HUES48 (cell line): Measurements from ENCODE around the gene AP1S2.
"Not testable (repeated sequence)": the region's sequence is repeated elsewhere in the genome, so short reads cannot be mapped to it uniquely, and the experiment has no call there.

ENCODE experiments used
- H3K27ac ChIP-seq: one replicate; pipeline ENCODE4 v1.7.0; 2013; ENCODE audit warnings: low read depth, low read length, inconsistent platforms
- H3K27me3 ChIP-seq: 2 replicates; pipeline ENCODE4 v1.6.1; 2013; ENCODE audit warnings: mild to moderate bottlenecking, low read length; ENCODE audit not compliant: control insufficient read depth, insufficient read depth
- H3K36me3 ChIP-seq: 2 replicates; pipeline ENCODE4 v1.6.1; 2013; ENCODE audit warnings: low read length; ENCODE audit not compliant: control insufficient read depth, insufficient read depth
- H3K4me1 ChIP-seq: 2 replicates; pipeline ENCODE4 v1.6.1; 2013; ENCODE audit warnings: mild to moderate bottlenecking, low read length; ENCODE audit not compliant: control insufficient read depth, insufficient read depth
- H3K4me3 ChIP-seq: 2 replicates; pipeline ENCODE4 v1.5.1; 2013; ENCODE audit warnings: mild to moderate bottlenecking, low read depth, low read length
- H3K9ac ChIP-seq: 2 replicates; pipeline ENCODE4 v1.6.1; 2013; ENCODE audit warnings: mild to moderate bottlenecking, low read depth, low read length, moderate library complexity
- H3K9me3 ChIP-seq: 2 replicates; pipeline ENCODE4 v1.6.1; 2013; ENCODE audit warnings: low read length; ENCODE audit not compliant: control insufficient read depth, insufficient read depth

Gene AP1S2

GRCh38 chrX:15854712-15855567, at the start of gene AP1S2:
AP1S2 (minus strand) TSS chrX:15854813; CDS start chrX:15852524, 2,289 bp downstream.
- H3K4me3 ChIP-seq = peak within 1 kb of the TSS; percentile 92
- H3K27me3 ChIP-seq = no peaks in the 10 kb centered on the region
- H3K9ac ChIP-seq = peak within 1 kb of the TSS; percentile 81

DNA sequence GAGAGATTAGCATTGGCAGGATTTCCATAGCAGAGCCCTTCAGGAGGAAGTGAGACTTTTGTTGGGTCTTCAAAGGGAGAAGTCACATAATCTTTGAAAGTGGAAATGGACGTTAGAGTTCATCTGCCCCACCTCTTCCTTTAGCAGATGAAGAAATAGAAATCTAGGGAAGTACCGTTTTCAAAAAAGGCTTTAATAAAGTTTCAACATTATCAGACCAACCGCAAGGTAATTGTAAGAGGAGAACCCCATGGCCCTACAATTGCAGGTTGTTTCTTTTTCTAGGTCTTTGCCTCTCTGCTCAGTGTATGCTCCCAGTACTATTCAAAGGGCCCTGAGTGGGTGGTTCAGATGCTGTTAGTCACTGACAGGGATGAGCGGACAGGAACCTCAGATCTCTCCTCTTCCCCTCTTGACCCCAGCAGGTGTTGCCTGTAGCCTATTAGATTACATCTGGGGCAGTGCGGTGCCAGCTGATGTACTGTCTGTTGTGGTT, 48.6 kb upstream of the AP1S2 start:
- H3K9me3 ChIP-seq = peaks cover 3% of the 10 kb centered on the region
- no peaks in the 10 kb centered on the region for H3K27me3 ChIP-seq
- no peak overlapping the region for H3K4me3 ChIP-seq
- H3K4me1 ChIP-seq = peaks cover 11% of the 10 kb centered on the region
- H3K36me3 ChIP-seq = no peaks in the 10 kb centered on the region
- H3K27ac ChIP-seq = no peak overlapping the region
- H3K9ac ChIP-seq = no peak overlapping the region

More at GRCh38 chrX:15854712-15855567, at the start of gene AP1S2:
- H3K9me3 ChIP-seq = no peaks in the 10 kb centered on the region
- H3K27ac ChIP-seq = peak within 1 kb of the TSS; percentile 92
- peaks cover 36% of the 10 kb centered on the region for H3K36me3 ChIP-seq
- peaks cover 29% of the 10 kb centered on the region for H3K4me1 ChIP-seq

- no peaks in the 10 kb centered on the region for H3K36me3 ChIP-seq
- H3K9ac ChIP-seq = no peak overlapping the region
- peaks cover 25% of the 10 kb centered on the region for H3K4me1 ChIP-seq
- H3K27ac ChIP-seq = no peak overlapping the region
- no peak overlapping the region for H3K4me3 ChIP-seq
- H3K27me3 ChIP-seq = no peaks in the 10 kb centered on the region
- no peaks in the 10 kb centered on the region for H3K9me3 ChIP-seq
Measured at GRCh38 chrX:15895334-15895733, 40.7 kb upstream of the AP1S2 start.

GRCh38 chrX:15894724-15895123, 40.1 kb upstream of the AP1S2 start:
- H3K36me3 ChIP-seq = no peaks in the 10 kb centered on the region
- no peak overlapping the region for H3K4me3 ChIP-seq
- H3K9ac ChIP-seq = no peak overlapping the region
- H3K9me3 ChIP-seq = no peaks in the 10 kb centered on the region
- no peak overlapping the region for H3K27ac ChIP-seq
- peaks cover 25% of the 10 kb centered on the region for H3K4me1 ChIP-seq
- H3K27me3 ChIP-seq = no peaks in the 10 kb centered on the region

GRCh38 chrX:15890463-15890862, 35.9 kb upstream of the AP1S2 start:
- no peaks in the 10 kb centered on the region for H3K36me3 ChIP-seq
- no peaks in the 10 kb centered on the region for H3K27me3 ChIP-seq
- H3K4me3 ChIP-seq = no peak overlapping the region
- peaks cover 37% of the 10 kb centered on the region for H3K4me1 ChIP-seq
- no peaks in the 10 kb centered on the region for H3K9me3 ChIP-seq
- no peak overlapping the region for H3K27ac ChIP-seq
- H3K9ac ChIP-seq = no peak overlapping the region

- no peak overlapping the region for H3K27ac ChIP-seq
- peaks cover 33% of the 10 kb centered on the region for H3K4me1 ChIP-seq
- no peaks in the 10 kb centered on the region for H3K9me3 ChIP-seq
- H3K9ac ChIP-seq = no peak overlapping the region
- no peak overlapping the region for H3K4me3 ChIP-seq
- H3K36me3 ChIP-seq = no peaks in the 10 kb centered on the region
- H3K27me3 ChIP-seq = no peaks in the 10 kb centered on the region
Measured at GRCh38 chrX:15888062-15888461, 33.4 kb upstream of the AP1S2 start.

DNA sequence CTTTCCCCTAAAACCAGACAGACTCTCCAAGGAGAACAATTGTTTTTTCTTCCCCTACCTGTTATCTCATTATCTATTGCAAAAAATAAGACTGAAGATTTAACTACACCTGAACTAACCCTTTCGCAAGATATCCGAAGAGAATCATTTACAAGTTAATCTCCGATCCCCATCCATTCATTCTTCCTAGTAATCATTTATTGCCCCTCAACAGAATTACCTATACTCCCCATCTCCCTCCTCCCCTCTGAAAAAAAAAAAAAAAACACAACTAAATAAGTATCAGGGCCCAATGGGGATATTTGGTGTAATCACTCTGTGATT, 28.9 kb upstream of the AP1S2 start:
- Histone ChIP-seq H3K9ac (no peak overlapping the region), H3K27me3 (no peaks in the 10 kb centered on the region), H3K27ac (no peak overlapping the region), H3K9me3 (peaks cover 4% of the 10 kb centered on the region; the same call in 1 of the 2 replicates), H3K36me3 (no peaks in the 10 kb centered on the region), H3K4me3 (no peak overlapping the region), H3K4me1 (peaks cover 30% of the 10 kb centered on the region)

DNA sequence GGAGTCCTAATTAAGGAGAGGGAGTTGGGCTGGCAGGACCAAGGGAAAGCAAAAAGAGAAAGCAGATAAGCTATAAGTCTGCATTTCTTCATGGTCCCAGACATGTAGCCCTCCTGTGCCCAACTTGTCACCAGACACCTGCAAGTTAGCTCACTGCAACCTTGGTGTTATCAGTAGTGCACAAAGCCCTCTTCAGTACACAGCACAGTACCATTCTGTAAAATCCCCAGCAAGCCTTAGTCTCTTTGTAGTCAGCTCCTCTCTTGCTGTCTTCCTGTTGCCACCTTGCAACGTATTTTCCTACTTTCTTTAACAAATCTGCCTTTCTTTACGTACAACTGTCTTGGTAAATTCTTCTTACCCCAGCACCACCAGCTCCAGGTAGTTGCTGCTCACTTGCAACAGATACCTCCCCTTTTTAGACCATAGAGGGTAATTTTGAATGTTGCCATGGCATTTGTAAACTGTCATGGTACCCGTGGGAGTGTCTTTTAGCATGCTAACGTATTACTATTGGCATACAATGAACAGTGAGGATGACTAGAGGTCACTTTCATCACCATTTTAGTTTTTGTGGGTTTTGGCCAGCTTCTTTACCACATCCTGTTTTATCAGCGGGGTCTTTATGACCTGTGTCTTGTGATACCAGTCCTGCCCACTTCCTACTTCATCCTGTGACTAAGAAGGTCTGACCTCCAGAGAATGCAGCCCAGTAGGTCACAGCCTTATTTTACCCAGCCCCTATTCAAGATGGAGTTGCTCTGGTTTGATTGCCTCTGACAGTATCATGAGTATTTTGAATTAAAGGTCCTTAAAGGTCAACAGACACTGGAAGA, 28.3 kb upstream of the AP1S2 start:
- Histone ChIP-seq H3K9ac (no peak overlapping the region), H3K9me3 (peaks cover 4% of the 10 kb centered on the region; the same call in 1 of the 2 replicates), H3K27me3 (no peaks in the 10 kb centered on the region), H3K27ac (no peak overlapping the region), H3K36me3 (no peaks in the 10 kb centered on the region), H3K4me1 (peaks cover 26% of the 10 kb centered on the region), H3K4me3 (no peak overlapping the region)

- no peaks in the 10 kb centered on the region for H3K36me3 ChIP-seq
- no peak overlapping the region for H3K27ac ChIP-seq
- peaks cover 15% of the 10 kb centered on the region for H3K4me1 ChIP-seq
- H3K4me3 ChIP-seq = no peak overlapping the region
- H3K27me3 ChIP-seq = no peaks in the 10 kb centered on the region
- H3K9ac ChIP-seq = no peak overlapping the region
- H3K9me3 ChIP-seq = peaks cover 4% of the 10 kb centered on the region; the same call in 1 of the 2 replicates
Measured at GRCh38 chrX:15881381-15881897, 26.8 kb upstream of the AP1S2 start.

DNA sequence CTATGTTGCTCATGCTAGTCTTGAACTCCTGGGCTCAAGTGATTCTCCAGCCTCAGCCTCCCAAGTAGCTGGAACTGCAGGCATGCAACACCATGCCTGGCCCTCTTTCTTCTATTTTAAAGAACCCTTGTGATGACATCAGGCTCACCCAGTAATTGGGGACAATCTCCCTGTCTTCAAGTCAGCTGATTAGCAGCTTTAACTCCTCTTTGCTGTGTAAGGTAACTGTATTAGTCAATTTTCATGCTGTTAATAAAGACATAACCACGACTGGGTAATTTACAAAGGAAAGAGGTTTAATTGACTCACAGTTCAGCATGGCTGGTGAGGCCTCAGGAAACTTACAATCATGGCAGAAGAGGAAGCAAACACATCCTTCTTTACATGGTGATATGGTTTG, 23.3 kb upstream of the AP1S2 start:
- not testable (repeated sequence) for H3K27ac ChIP-seq, H3K4me3 ChIP-seq, H3K27me3 ChIP-seq, H3K9me3 ChIP-seq, H3K9ac ChIP-seq, H3K36me3 ChIP-seq
- H3K4me1 ChIP-seq = peaks cover 11% of the 10 kb centered on the region
